HG03135 (cell line): ENCODE results near the gene MBLAC1.

Source experiments
- ATAC-seq: cut with Tn5 transposase; IDR thresholded peaks from one replicate; pipeline ENCODE4 v1.9.1; 2021; ENCODE audit warnings: mild to moderate bottlenecking, moderate library complexity; ENCODE audit not compliant: unreplicated experiment

MBLAC1 gene, protein sequence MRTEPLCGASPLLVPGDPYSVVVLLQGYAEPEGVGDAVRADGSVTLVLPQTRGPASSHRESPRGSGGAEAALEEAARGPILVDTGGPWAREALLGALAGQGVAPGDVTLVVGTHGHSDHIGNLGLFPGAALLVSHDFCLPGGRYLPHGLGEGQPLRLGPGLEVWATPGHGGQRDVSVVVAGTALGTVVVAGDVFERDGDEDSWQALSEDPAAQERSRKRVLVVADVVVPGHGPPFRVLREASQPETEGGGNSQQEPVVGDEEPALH

DNA sequence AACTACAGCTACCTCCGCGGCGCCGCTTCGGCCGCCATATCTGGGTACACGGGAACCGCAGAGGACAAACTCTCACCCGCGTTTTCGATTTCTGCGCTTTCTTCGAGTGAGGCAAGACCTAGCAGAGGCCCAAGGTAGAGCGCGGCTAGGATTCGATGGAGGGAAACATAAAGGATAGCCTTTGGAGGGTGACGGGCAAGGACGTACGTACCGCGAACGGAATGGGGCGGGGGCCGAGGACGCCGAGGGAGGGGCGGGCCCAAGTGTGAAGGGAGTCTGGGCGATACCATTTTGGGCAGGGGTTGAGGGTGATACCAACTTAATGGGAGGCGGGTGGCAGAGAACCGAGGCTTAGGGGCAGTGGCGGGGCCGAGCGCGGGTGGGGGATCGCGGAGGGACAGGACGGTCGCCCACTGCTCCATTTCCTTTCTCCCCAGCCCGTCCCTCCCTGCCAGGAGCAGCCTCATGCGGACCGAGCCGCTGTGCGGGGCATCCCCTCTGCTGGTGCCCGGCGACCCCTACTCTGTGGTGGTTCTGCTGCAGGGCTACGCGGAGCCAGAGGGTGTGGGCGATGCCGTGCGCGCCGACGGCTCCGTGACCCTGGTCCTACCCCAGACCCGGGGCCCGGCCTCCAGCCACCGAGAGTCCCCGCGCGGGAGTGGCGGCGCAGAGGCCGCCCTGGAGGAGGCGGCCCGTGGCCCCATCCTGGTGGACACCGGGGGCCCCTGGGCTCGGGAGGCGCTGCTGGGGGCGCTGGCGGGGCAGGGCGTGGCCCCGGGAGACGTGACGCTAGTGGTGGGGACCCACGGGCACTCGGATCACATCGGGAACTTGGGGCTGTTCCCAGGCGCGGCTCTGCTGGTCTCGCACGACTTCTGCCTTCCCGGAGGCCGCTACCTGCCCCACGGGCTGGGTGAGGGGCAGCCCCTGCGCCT lies at the start of gene MBLAC1:
TSS of gene MBLAC1 (plus strand) at position 37 of the 935 bp plus-strand sequence. CDS start at position 466, 429 bp downstream.
- peak; percentile 55 for ATAC-seq

DNA sequence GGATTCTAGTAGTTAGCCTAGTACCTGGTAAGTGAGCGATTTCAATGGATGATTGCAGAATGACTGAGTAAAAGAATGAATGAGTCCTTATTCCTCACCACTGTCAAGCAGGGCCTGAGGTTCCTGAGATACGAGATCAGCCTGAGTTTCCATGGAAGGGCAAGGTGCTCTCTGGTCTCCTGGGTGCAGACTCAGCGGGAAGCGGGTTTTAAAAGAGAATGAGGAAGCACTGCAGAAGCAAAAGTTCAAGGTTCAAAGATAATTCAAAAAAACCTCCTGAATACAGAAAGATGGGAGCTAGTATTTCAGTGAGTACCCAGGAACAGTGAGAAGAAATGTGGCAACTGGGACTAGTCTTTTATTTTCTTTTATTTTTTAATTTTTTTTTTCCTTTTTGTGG lies 49.6 kb upstream of the MBLAC1 start:
- ATAC-seq = no peak

DNA sequence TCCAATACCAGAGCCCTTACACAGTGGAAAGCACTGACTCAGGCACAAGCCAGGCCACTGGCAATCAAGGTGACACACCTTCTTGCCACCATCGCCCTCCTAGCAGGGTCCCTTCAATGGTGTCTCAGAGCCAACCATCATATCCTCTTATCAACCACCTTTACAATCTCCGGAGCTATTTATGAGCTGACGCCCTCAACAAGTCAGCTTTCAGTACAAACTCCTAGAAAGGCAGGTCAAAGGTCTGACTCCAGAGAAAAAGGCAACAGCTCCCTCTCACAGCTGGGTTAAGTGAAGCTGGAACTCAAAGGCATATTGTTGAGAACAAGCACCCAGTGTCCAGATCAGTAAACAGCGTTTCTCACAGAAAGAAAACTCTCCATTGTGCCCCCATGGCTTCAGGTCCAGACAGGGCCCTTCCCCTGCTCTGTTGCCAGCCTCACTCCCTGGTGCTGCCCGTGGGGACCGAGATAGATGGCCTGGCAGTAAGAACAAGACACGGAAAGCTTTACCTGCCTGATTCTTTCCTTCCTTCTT lies 47.7 kb upstream of the MBLAC1 start:
- ATAC-seq = no peak

DNA sequence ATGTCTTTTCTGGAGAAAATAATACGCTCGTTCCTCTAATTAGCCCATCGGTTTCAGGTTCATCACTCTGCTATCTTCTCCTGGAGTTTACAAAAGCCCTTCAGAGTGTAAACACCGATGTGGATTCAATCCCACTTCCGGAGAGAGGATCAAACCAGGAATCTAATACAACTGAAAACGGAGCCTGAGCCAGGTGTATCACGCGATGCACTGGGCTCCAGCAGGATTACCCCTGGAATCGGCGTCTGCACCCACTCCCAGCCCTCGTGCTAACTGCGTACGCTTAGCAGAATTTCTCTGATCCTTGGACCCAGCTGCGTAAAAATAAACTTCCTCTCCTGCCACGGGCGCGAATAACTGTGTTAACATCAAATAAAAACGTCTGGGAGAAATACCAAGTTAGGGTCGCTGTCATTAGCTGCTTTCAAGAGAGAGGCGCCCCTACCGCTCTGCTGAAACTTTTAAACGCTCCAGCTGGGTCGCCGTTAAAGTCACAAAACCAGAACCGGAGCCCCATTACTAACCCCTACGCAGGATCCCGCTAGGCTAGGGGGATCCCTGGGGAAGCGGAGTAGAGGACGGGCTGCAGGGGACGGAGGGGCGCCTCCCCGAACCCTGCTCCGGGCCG lies 45.7 kb upstream of the MBLAC1 start:
- ATAC-seq = no peak

DNA sequence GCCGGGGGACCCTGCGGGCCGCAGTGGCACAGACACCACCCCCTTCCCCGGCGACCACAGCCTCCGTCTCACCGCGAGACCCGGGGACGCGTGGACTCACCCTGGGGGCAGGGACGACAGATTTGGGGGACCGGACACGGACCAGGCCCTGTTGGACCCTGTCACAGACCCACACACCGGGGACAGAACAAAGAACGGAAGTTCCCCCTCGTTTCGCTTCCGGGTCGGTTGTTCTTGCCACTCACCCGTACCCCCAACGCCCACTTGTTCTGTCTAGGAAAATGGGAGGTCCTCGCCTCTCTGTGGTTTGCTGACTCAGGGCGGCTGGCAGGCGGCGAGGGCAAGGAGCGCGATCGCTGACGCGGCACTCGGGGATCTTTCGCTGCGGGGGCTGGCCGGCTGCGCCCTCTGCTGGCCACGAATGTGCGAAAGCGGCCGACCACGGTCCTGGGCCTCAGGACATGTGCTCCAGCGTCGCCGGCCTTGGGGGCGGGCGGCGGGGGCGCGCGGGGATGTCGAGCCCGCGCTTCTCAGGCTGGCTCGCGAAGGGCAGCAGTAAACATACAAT lies 45.1 kb upstream of the MBLAC1 start, which contains the start of gene ZNF3:
TSS of gene ZNF3 (minus strand) at position 189 of the 568 bp plus-strand sequence. CDS start 4,366 bp downstream, outside the sequence.
- ATAC-seq = peak; percentile 74

DNA sequence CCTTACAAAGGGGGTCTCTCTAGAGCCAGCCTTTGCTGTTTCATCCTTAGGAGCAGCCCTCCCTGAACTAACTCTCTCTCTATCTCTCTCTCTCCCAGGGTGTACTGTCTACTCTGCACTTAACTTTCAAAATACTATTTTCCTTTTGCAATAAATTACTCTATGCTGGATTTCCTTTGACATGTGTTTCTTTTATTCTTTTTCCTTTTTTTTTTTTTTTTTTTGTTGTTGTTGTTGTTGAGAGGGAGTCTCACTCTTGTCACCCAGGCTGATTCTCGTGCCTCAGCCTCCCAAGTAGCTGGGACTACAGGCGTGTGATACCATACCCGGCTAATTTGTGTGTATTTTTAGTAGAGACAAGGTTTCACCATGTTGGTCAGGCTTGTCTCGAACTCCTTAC lies 43.8 kb upstream of the MBLAC1 start:
- ATAC-seq = no peak

DNA sequence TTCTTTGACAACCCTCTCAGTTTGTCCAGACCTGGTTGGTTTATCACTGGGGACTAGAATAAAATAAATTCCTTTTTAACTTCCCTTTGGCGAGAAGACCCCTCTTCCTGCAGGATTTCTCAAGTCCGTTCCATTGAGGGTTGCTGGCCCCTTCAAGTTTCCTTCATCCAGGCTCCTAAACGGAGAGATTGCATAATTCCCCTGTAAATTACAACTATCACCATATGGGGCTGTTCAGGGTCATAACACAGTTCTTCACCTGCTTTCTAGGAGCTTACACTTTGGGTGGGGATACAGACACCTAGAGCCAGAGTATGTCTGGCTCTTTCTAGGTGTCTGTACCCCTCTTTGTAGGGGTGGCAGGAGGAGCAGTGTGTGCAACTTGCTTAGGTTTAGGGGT lies 41.3 kb upstream of the MBLAC1 start:
- no peak for ATAC-seq

DNA sequence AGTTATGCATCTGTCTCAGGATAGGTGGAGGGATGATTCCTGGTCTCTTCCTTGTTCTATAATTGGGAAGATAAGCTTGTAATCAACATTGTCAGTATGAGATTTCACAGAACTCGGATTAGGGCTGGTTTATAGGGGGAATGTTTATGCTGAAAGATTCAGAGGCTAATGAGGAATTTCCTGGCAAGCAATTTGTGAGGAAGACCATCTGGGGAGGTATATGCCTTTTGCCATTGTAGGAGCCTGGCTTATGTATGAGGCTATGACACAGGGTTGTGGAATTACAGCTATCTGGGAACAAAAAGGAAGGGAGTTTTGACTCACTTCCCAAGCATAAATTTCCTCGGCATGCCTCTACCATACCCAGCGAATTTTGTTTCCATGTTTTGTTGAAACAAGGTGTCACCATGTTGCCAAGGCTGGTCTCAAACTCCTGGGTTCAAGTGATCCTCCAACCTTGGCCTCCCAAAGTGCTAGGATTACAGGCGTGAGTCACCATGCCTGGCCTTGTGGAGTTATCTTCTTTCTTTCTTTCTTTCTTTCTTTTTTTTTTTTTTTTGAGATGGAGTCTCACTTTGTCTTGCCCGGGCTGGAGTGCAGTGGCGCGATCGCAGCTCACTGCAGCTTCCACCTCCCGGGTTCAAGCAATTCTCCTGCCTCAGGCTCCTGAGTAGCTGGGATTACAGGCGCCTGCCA lies 39.6 kb upstream of the MBLAC1 start:
- ATAC-seq = no peak

DNA sequence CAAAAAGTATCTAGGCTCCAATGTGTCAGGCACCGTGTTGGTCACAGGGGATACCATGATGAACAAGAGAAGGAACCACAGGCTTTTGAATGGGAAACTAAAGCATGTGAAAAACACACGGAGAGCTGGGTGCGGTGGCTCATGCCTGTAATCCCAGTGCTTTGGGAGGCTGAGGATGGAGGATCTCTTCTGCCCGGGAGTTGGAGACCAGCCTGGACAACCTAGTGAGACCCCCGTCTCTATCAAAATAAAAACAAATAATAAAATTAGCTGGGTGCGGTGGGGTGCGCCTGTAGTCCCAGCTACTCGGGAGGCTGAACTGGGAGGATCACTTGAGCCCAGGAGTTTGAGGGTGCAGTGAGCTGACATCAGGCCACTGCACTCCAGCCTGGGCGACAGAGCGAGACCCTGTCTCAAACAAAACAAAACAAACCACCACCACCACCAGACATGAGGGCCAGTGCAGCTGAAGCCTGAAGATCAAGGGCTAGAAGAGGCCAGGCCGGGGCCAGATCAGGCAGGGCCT lies 38.6 kb upstream of the MBLAC1 start:
- ATAC-seq = no peak

DNA sequence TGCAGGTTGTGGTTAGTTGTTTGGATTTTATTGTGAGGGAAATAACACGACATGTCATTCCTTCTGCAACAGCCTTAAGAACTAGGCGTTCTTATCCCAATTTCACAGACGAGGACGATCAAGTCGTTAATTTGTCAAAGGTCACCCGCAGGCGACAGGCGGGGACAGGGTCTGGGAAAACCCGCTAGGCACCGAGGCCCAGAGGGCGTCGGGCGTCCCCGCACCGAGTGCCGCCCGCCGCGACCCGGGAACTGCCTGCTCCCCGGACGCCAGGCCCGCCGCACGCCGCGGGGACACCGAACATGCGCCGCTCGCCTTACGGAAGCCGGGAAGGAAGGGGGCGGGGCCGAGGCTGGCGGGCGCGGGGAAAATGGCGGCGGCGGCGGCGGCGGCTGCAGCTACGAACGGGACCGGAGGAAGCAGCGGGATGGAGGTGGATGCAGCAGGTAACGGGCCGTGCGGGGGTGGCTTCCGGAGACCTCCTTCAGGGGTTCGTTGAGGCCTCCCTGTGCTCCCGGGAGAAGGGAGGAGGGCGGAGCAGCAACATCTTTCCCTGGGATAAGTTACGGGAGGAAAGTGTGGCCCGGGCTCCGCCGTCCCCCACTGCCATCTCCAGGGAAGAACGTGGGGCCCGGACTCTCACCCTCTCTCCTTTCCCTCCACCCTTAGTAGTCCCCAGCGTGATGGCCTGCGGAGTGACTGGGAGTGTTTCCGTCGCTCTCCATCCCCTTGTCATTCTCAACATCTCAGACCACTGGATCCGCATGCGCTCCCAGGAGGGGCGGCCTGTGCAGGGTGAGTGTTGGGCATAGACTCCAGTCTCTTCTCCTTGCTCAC lies 37.9 kb upstream of the MBLAC1 start, which contains the start of gene COPS6:
TSS of gene COPS6 (plus strand) at position 349 of the 837 bp plus-strand sequence. CDS start at position 371, 22 bp downstream.
- ATAC-seq = peak; percentile 49

DNA sequence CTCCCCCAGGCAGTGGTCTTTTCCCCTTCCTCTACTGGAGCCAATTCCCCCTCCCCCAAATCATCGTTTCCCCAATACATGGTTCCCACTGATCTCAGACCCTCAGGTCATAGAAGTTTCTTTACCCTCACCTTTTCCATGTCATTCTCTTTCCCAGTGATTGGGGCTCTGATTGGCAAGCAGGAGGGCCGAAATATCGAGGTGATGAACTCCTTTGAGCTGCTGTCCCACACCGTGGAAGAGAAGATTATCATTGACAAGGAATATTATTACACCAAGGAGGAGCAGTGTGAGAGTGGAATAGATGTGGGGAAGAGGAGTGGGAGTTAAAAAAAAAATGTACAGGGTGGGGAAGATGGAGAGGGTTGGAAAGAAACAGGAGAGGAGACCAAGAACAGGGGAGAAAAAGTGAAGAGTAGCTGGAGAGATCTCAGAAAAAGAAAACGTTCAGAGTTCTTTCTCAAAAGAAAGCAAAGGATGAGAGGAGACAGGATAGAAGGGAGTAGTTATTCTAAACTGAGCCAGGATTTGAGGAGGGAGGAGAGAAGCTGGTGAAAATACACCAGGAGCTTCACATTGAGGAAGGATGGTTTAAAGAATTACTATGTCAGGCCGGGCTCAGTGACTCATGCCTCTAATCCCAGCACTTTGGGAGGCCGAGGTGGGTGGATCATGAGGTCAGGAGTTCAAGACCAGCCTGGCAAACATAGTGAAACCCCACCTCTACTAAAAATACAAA lies 37.1 kb upstream of the MBLAC1 start:
- ATAC-seq = no peak

DNA sequence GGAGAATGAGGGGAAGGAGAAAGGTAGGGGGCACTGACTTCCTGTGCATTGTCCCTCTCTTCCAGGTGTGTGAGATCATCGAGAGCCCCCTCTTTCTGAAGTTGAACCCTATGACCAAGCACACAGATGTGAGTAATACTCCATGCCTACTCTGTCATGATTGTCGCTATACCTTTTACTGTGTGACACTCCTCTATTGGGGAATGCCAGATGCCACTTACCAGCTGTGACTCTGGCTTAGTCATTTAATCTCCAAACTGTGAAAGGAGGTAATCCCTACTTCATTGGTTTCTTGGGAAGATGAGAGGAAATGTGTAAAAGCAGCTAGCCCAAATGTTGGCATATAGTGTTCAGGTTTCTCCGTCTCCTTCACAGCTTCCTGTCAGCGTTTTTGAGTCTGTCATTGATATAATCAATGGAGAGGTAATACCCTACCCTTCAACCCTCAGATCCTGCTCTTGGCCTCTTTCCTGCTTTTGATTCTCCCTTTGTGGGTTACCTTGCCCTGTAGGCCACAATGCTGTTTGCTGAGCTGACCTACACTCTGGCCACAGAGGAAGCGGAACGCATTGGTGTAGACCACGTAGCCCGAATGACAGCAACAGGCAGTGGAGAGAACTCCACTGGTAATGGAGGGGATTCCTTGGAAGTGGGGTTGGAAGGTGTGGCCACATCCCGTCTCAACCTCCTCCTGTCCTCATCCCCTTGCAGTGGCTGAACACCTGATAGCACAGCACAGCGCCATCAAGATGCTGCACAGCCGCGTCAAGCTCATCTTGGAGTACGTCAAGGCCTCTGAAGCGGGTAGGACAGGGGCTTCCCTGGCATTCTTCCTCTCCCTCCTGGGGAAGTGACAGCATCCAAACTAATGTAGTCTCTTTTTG lies 36.0 kb upstream of the MBLAC1 start:
- ATAC-seq = no peak

DNA sequence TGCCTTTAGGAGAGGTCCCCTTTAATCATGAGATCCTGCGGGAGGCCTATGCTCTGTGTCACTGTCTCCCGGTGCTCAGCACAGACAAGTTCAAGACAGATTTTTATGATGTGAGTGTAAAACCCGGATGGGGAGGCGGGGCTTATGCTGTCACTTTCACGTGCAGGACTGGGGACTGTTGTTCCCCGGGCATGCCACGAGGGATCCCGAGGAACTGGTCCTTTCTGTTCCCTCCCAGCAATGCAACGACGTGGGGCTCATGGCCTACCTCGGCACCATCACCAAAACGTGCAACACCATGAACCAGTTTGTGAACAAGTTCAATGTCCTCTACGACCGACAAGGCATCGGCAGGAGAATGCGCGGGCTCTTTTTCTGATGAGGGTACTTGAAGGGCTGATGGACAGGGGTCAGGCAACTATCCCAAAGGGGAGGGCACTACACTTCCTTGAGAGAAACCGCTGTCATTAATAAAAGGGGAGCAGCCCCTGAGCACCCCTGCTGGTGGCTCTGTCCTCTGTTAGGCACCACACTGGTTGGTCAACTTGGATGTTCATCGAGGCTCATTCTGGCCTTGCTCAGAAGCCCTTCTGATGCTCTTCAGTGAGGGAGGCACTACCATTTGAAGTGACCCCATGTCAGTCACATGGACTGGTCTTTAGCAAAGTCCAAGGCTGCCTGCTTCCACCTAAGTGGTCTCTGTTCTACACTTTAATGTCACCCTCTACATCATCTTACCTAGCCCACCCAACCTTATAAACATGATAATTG lies 35.2 kb upstream of the MBLAC1 start:
- no peak for ATAC-seq

DNA sequence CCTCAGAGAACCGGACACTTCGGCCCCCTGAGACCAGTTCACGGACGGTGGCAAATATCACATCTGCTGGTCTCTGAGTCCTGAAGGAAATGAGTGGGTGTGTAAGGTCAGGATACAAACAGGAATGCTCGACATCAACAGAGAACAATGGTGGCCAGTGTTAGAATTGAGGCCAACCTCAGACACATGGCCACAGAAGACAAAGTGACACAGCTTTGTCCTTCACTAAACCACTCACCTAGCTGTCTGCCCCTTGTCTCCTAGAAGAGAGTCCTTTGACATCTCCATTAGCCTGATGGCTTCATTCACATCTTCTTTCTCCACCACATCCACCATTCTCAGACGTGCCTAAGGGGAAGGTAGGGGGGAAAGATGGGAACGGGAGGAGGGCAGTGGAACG lies 33.7 kb upstream of the MBLAC1 start:
- ATAC-seq = no peak

DNA sequence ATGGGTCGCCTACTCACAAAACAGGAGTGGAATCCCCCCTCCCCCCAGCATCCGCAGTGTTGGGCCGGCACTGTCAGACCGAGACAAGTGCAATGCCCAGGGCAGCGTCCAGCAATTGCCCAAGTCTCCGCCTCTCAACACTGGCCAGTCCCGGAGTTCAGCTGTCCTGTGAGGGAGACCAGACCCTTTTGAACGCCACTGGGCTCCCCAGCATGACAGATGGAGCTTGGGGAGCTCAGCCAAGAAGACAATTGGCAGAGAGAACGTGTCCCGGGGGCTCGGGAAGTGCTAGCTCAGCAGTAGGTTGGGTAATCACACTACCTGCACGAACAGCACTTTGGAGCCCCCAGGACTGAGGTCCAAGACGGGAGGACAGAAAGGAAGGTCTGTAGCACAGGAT lies 33.3 kb upstream of the MBLAC1 start:
- ATAC-seq = no peak

DNA sequence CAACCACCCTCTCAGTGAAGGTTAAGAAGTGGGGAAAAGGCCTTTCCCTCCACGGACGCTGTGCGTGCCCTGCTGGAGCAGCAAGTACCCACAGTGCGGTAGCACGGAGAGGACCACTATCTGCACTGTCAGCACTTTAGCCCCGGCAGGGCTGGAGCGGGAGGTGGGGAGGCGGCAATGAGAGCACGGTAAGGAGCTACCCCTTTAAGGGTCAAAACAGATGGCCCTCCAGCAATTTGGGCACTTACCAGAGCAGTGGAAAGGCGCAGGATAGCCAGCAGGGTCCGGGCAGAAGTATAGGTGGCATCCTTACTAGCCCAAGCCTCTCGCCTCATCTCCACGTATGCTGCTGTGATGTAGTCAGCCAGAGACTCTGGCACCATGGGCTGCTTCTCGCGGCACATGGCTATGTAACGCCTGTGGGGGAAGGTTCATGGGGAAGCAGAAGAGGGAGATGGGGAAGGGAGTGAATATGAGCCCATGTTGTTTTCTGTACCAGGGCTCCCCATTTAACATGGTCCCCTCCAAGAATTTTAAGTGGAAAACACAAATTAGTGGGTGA lies 32.8 kb upstream of the MBLAC1 start:
- no peak for ATAC-seq
